H9 (cell line): ENCODE data around the gene TSPO. TPM values are rescaled to one million over a fixed set of nuclear protein-coding genes. Genes with fewer than 3 reads are reported as not detected.
A peak's percentile ranks its signal among the peaks of the same experiment; 100 is the strongest.

Source experiments
- DNase-seq: peaks from one replicate; pipeline ENCODE4 v3.0.0-alpha.2; 2017
- H2AFZ ChIP-seq: one replicate; pipeline ENCODE4 v1.6.1; 2013; ENCODE audit warnings: mild to moderate bottlenecking, low read length, control low read depth, moderate library complexity
- H2AK5ac ChIP-seq: 2 replicates; pipeline ENCODE4 v1.6.1; 2013; ENCODE audit warnings: low read length, control low read depth, mixed read lengths; ENCODE audit not compliant: insufficient read length
- H2BK120ac ChIP-seq: one replicate; pipeline ENCODE4 v1.6.1; 2013; ENCODE audit warnings: low read depth, mild to moderate bottlenecking, low read length, control low read depth, inconsistent platforms; ENCODE audit not compliant: poor library complexity, severe bottlenecking
- H2BK12ac ChIP-seq: 2 replicates; pipeline ENCODE4 v1.6.1; 2013; ENCODE audit warnings: low read length, control low read depth, mixed read lengths, low read depth; ENCODE audit not compliant: insufficient read length
- H2BK15ac ChIP-seq: 2 replicates; pipeline ENCODE4 v1.6.1; 2013; ENCODE audit warnings: low read depth, low read length, control low read depth
- H2BK20ac ChIP-seq: one replicate; pipeline ENCODE4 v1.6.1; 2013; ENCODE audit warnings: low read depth, mild to moderate bottlenecking, low read length, control low read depth, inconsistent platforms; ENCODE audit not compliant: poor library complexity, severe bottlenecking
- H2BK5ac ChIP-seq: 2 replicates; pipeline ENCODE4 v1.6.1; 2013; ENCODE audit warnings: low read length, control low read depth, mixed read lengths; ENCODE audit not compliant: insufficient read length
- H3K14ac ChIP-seq: 2 replicates; pipeline ENCODE4 v1.6.1; 2013; ENCODE audit warnings: low read length, control low read depth; ENCODE audit not compliant: insufficient read depth
- H3K18ac ChIP-seq: 2 replicates; pipeline ENCODE4 v1.6.1; 2013; ENCODE audit warnings: low read depth, mild to moderate bottlenecking, mixed read lengths, low read length, control low read depth; ENCODE audit not compliant: insufficient read length
- H3K23ac ChIP-seq: 2 replicates; pipeline ENCODE4 v1.6.1; 2013; ENCODE audit warnings: low read length, control low read depth, mixed read lengths, low read depth; ENCODE audit not compliant: insufficient read length
- H3K23me2 ChIP-seq: 2 replicates; pipeline ENCODE4 v1.6.1; 2013; ENCODE audit warnings: low read depth, mild to moderate bottlenecking, mixed read lengths, low read length, control low read depth; ENCODE audit not compliant: insufficient read length, poor library complexity, severe bottlenecking
- H3K27ac ChIP-seq: 2 replicates; pipeline ENCODE4 v1.5.1; 2013; ENCODE audit warnings: low read length, control low read depth, mixed read lengths, low read depth; ENCODE audit not compliant: insufficient read length
- H3K27me3 ChIP-seq: 2 replicates; pipeline ENCODE4 v1.6.1; 2013; ENCODE audit warnings: low read length, control low read depth, inconsistent platforms; ENCODE audit not compliant: insufficient read depth
- H3K4ac ChIP-seq: 2 replicates; pipeline ENCODE4 v1.6.1; 2013; ENCODE audit warnings: low read depth, mild to moderate bottlenecking, control low read depth, inconsistent platforms, low read length, moderate library complexity
- H3K4me1 ChIP-seq: 2 replicates; pipeline ENCODE4 v1.6.1; 2013; ENCODE audit warnings: low read length, control low read depth, inconsistent platforms; ENCODE audit not compliant: insufficient read depth
- H3K4me2 ChIP-seq: 2 replicates; pipeline ENCODE4 v1.6.1; 2013; ENCODE audit warnings: low read length, control low read depth, mixed read lengths; ENCODE audit not compliant: insufficient read length, insufficient read depth
- H3K56ac ChIP-seq: 2 replicates; pipeline ENCODE4 v1.6.1; 2013; ENCODE audit warnings: low read depth, mild to moderate bottlenecking, mixed read lengths, low read length, control low read depth; ENCODE audit not compliant: insufficient read length
- H3K79me1 ChIP-seq: 2 replicates; pipeline ENCODE4 v1.6.1; 2013; ENCODE audit warnings: low read depth, mild to moderate bottlenecking, moderate library complexity, low read length, control low read depth, inconsistent platforms; ENCODE audit not compliant: insufficient read depth, poor library complexity, severe bottlenecking
- H3K79me2 ChIP-seq: 2 replicates; pipeline ENCODE4 v1.6.1; 2013; ENCODE audit warnings: low read length, control low read depth, inconsistent platforms; ENCODE audit not compliant: insufficient read depth
- H3K9ac ChIP-seq: 2 replicates; pipeline ENCODE4 v1.6.1; 2013; ENCODE audit warnings: low read length, control low read depth, mixed read lengths; ENCODE audit not compliant: insufficient read length; ENCODE audit errors: extremely low read depth
- H3K9me3 ChIP-seq: one replicate; pipeline ENCODE4 v1.6.1; 2013; ENCODE audit warnings: low read depth, low read length, inconsistent platforms; ENCODE audit not compliant: control insufficient read depth
- H3T11ph ChIP-seq: one replicate; pipeline ENCODE4 v1.6.1; 2013; ENCODE audit warnings: mild to moderate bottlenecking, low read length, control low read depth, inconsistent platforms
- H4K20me1 ChIP-seq: one replicate; pipeline ENCODE4 v1.6.1; 2013; ENCODE audit not compliant: control insufficient read depth, insufficient read length, insufficient read depth
- H4K5ac ChIP-seq: 2 replicates; pipeline ENCODE4 v1.6.1; 2013; ENCODE audit warnings: low read depth, mild to moderate bottlenecking, mixed read lengths, low read length, control low read depth; ENCODE audit not compliant: insufficient read length
- H4K8ac ChIP-seq: replicated peaks from 2 replicates; pipeline ENCODE4 v1.6.1; 2013; ENCODE audit warnings: low read length, control low read depth, mixed read lengths, low read depth; ENCODE audit not compliant: insufficient read length
- H4K91ac ChIP-seq: 2 replicates; pipeline ENCODE4 v1.6.1; 2013; ENCODE audit warnings: low read depth, mild to moderate bottlenecking, moderate library complexity, mixed read lengths, low read length, control low read depth; ENCODE audit not compliant: insufficient read length
- H3K27ac Mint-ChIP-seq, 3 experiments: 2 replicates in 2 of 3; 3 replicates in 1 of 3; pipeline ENCODE4 v1.8.0; 2020 to 2021; ENCODE audit warnings: mixed read lengths in 3 of 3, mild to moderate bottlenecking in 1 of 3, moderate library complexity in 1 of 3
- H3K27me3 Mint-ChIP-seq: 2 replicates; pipeline ENCODE4 v1.8.0; 2021; ENCODE audit warnings: low read depth, mild to moderate bottlenecking, moderate library complexity, mixed read lengths
- H3K36me3 Mint-ChIP-seq, 3 experiments: 2 replicates in 2 of 3; 3 replicates in 1 of 3; pipeline ENCODE4 v1.8.0; 2020 to 2021; ENCODE audit warnings: low read depth in 3 of 3, mixed read lengths in 3 of 3; ENCODE audit not compliant: insufficient read depth in 1 of 3
- H3K4me1 Mint-ChIP-seq, 2 experiments: 2 replicates each; pipeline ENCODE4 v1.8.0; 2020; ENCODE audit warnings: mixed read lengths in 2 of 2
- H3K4me3 Mint-ChIP-seq, 2 experiments: 2 replicates in 1 of 2; 3 replicates in 1 of 2; pipeline ENCODE4 v1.8.0; 2020 to 2021; ENCODE audit warnings: mild to moderate bottlenecking in 2 of 2, mixed read lengths in 2 of 2, moderate library complexity in 1 of 2
- H3K9me3 Mint-ChIP-seq, 2 experiments: 2 replicates in 1 of 2; 3 replicates in 1 of 2; pipeline ENCODE4 v1.8.0; 2020; ENCODE audit warnings: mild to moderate bottlenecking in 2 of 2, mixed read lengths in 2 of 2, moderate library complexity in 1 of 2
- CTCF ChIP-seq: fragments of 200-600 bp; sonication (generic); conservative IDR thresholded peaks from 3 replicates; pipeline ENCODE4 v1.8.0; 2021; ENCODE audit warnings: antibody characterized with exemption, mild to moderate bottlenecking
- WGBS: extraction: QIAGEN DNeasy Blood & Tissue Kit; methylation state at CpG from one replicate; pipeline ENCODE4 v1.1.7; 2013; ENCODE audit warnings: missing lambda C conversion rate, low lambda C conversion rate, mixed read lengths; ENCODE audit not compliant: insufficient read length; ENCODE audit errors: extremely low coverage; 5-methylcytosine and 5-hydroxymethylcytosine counted together
- total RNA-seq: library from RNA; stranded (reverse); gene quantifications from 2 replicates; pipeline ENCODE4 v1.2.1, GENCODE V29; 2021

TSPO gene
- total RNA-seq, 1 experiment from 2014 or later, result 14.8 TPM

DNA sequence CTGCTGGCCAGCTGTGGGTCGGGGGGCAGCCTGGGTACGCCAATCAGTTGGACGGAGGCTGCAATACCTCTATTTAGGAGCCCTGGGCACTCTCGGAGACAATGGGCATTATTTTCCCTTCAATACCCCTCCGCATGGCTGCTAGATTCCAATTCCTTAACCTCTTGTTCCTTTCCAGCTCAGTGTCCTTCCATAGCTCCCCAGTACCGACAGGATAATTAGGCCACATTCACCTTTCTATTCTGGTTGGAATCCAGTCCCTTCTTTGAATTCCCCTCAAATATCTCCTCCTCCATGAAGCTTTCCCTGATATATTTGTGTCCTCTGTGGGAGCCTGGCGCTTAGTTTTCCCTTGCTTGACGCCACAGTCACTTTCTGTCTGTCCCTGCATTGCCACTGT is 45.1 kb upstream of the TSPO start:
- Histone ChIP-seq H3K14ac (no peak overlapping the region), H3K56ac (no peak overlapping the region), H3K4me1 (no peaks in the 10 kb centered on the region; the same call in 1 of the 2 replicates), H3K9me3 (no peaks in the 10 kb centered on the region), H3K79me2 (no peaks in the 10 kb centered on the region), H2AFZ (no peak overlapping the region), H3T11ph (no peak overlapping the region), H3K4ac (no peak overlapping the region), H2BK12ac (no peak overlapping the region), H4K20me1 (no peaks in the 10 kb centered on the region), H3K18ac (no peak overlapping the region), H4K91ac (no peak overlapping the region), H3K23ac (no peak overlapping the region), H3K4me2 (no peak overlapping the region), H3K27ac (no peak overlapping the region), H3K79me1 (no peaks in the 10 kb centered on the region), H3K9ac (no peak overlapping the region), H2BK20ac (no peak overlapping the region), H4K5ac (no peak overlapping the region), H2BK15ac (peak overlapping the region; percentile 69; the same call in 1 of the 2 replicates), H2BK120ac (no peak overlapping the region), H3K23me2 (peaks cover 7% of the 10 kb centered on the region), H2AK5ac (no peak overlapping the region), H3K27me3 (peaks cover 16% of the 10 kb centered on the region), H4K8ac (no peak overlapping the region), H2BK5ac (no peak overlapping the region)
- TF ChIP-seq CTCF, result no peak
- Mint-ChIP-seq H3K36me3 (no peaks in the 10 kb centered on the region), H3K27me3 (peaks cover 46% of the 10 kb centered on the region), H3K9me3 (no peaks in the 10 kb centered on the region), H3K4me1 (peaks cover 16 to 28% of the 10 kb centered on the region in 2 experiments), H3K27ac (no peak overlapping the region; a peak in 1 of 7 replicates), H3K4me3 (no peak overlapping the region)
- DNase-seq, result no peak
- WGBS, result no CpG with 5 or more reads among the region's 8 CpGs
